Measurements from ENCODE around the gene NACC1.

NACC1 gene

GRCh38 chr19:13117772-13118423, at the start of gene NACC1:
Gene NACC1, plus strand, starts transcription at chr19:13118264. Its CDS starts 16,944 bp downstream, at chr19:13135208.
- DNase-seq (ENCODE audit: low spot score): peak; percentile 99
- TF ChIP-seq CTCF (IDR thresholded peaks at IDR 0.05; ENCODE audit: extremely low read depth, missing control alignments): no peak

GRCh38 chr19:13069415-13070359, 48.4 kb upstream of the NACC1 start:
- DNase-seq (ENCODE audit: low spot score): no peak

GRCh38 chr19:13070425-13071140, 47.5 kb upstream of the NACC1 start:
- TF ChIP-seq CTCF (IDR thresholded peaks at IDR 0.05; ENCODE audit: extremely low read depth, missing control alignments): no peak
- DNase-seq (ENCODE audit: low spot score): no peak

More at GRCh38 chr19:13069415-13070359, 48.4 kb upstream of the NACC1 start:
- no peak for TF ChIP-seq CTCF (IDR thresholded peaks at IDR 0.05; ENCODE audit: extremely low read depth, missing control alignments)

GRCh38 chr19:13071444-13072187, 46.4 kb upstream of the NACC1 start:
- TF ChIP-seq CTCF (IDR thresholded peaks at IDR 0.05; ENCODE audit: extremely low read depth, missing control alignments): no peak
- no peak for DNase-seq (ENCODE audit: low spot score)

- DNase-seq (ENCODE audit: low spot score): no peak
- no peak for TF ChIP-seq CTCF (IDR thresholded peaks at IDR 0.05; ENCODE audit: extremely low read depth, missing control alignments)
Measured at GRCh38 chr19:13072188-13072908, 45.7 kb upstream of the NACC1 start.

GRCh38 chr19:13073263-13073662, 44.8 kb upstream of the NACC1 start:
- no peak for DNase-seq (ENCODE audit: low spot score)

More at GRCh38 chr19:13073263-13073662, 44.8 kb upstream of the NACC1 start:
- TF ChIP-seq CTCF (IDR thresholded peaks at IDR 0.05; ENCODE audit: extremely low read depth, missing control alignments): no peak
